Astrocyte (in vitro differentiated cells and primary cell): ENCODE data around the gene KIF3B.

Experiments used
- CTCF ChIP-seq: IDR thresholded peaks from 2 replicates; pipeline ENCODE4 v1.5.1; 2011; ENCODE audit warnings: low read depth, mild to moderate bottlenecking, inconsistent platforms, low read length, moderate library complexity; ENCODE audit not compliant: insufficient read depth
- EZH2 ChIP-seq: IDR thresholded peaks from 2 replicates; pipeline ENCODE4 v1.6.1; 2012; ENCODE audit warnings: mild to moderate bottlenecking, low read length, inconsistent platforms; ENCODE audit not compliant: insufficient read depth

GRCh38 chr20:32297439-32297838 lies 20.0 kb downstream of the KIF3B start:
- TF ChIP-seq CTCF (no peak), EZH2 (no peak)
